ENCODE measurements around the gene ACTG1.

Gene ACTG1

DNA sequence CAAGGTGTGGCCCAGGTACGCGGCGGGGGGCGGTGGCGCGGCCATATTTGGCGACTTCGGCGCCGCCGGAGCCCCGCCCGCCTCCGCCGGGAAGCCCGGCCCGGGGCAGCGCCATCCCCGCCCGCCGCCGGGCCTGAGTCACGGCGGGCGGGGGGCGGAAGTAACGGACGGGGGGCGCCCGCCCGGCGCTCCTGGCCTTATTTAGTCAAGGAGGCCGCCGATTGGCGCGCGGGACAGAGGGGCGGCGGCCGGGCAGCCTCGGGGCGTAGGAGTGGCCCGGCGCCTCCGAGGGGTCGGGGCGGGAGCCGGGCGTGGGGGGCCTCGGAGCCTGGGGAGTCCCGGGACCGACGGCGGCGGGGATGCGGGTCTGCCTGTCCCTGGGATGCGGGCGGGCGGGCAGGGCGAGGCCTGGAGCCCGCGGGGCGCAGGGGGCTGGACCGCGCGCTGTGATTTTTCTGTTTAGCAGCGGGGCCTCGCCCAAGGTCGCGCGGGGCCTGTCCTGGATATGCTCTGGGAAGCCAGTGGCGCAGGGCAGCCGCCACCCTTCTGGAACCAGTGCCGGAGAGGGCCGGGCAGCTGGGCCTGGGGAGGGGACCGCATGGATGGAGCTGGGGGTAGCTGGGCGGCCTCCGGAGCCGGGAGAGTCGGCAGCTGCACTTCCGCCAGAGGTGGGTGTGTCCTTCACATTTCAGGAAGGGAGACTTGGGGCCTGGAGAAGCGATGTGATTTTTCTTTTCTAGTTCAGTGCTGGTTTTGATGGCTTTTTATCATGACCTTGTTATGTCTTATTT is 2.3 kb upstream of the ACTG1 start:
- peak overlapping the region; percentile 71 for H3K4me3 ChIP-seq (ENCODE audit: low read depth, low read length)

DNA sequence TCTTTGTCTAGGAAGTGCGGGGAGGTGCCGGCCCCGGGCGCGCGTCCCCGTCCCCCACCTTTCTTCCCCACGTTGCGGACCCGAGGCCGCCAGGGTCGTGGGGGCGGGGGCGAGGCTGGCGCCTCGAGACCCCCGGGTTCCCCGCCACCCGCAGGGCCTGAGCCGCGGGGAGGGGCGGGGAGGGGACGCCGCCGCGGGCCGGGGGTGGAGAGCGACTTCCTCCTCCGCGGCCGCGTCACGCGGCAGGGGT is 1.8 kb upstream of the ACTG1 start:
- TF ChIP-seq, protein P1, sequence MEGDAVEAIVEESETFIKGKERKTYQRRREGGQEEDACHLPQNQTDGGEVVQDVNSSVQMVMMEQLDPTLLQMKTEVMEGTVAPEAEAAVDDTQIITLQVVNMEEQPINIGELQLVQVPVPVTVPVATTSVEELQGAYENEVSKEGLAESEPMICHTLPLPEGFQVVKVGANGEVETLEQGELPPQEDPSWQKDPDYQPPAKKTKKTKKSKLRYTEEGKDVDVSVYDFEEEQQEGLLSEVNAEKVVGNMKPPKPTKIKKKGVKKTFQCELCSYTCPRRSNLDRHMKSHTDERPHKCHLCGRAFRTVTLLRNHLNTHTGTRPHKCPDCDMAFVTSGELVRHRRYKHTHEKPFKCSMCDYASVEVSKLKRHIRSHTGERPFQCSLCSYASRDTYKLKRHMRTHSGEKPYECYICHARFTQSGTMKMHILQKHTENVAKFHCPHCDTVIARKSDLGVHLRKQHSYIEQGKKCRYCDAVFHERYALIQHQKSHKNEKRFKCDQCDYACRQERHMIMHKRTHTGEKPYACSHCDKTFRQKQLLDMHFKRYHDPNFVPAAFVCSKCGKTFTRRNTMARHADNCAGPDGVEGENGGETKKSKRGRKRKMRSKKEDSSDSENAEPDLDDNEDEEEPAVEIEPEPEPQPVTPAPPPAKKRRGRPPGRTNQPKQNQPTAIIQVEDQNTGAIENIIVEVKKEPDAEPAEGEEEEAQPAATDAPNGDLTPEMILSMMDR (IDR thresholded peaks at IDR 0.05; ENCODE audit: borderline replicate concordance, insufficient read depth, low read depth, low read length), result no peak
- peak overlapping the region; percentile 71 for H3K4me3 ChIP-seq (ENCODE audit: low read depth, low read length)

More for the DNA sequence above, 2.3 kb upstream of the ACTG1 start:
- TF ChIP-seq, protein P1 (IDR thresholded peaks at IDR 0.05; ENCODE audit: borderline replicate concordance, insufficient read depth, low read depth, low read length), result no peak

DNA sequence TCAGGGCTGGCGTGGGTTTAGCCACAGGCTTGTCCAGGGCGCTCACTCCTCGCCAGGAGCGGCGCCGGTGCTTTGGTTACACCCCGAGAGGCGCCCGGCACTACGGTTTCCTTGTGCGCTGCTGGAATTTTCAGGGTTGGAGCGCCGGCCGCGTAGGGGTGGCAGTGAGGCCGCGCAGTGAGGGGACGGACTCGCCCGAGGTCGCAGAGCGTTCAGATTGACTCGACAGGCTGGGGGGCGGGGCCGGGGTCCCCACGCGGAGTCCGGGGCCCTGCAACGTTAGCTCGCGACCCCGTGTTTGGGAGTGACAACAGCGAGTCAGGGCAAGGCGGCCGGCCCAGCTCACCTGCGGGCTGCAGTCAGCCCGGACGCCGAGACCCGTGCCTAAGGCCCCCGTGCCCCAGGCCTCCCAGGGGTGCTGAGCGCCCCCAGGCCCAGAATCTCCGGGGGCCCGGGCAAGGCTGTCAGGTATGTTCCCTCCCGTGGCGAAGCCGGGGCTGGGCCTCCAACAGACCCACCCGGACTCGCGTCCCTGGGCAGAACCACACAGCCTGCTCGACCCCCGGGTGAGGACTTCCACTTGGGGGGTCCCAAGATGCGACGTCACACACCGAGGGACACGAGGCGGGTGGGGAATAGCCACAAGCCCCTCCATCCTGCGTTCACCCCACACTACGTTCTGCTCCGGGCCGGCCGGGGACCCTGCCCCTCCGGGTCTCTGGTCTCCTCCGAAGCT is 1.3 kb upstream of the ACTG1 start:
- TF ChIP-seq, protein P1 (IDR thresholded peaks at IDR 0.05; ENCODE audit: borderline replicate concordance, insufficient read depth, low read depth, low read length), result no peak
- peak overlapping the region; percentile 71 for H3K4me3 ChIP-seq (ENCODE audit: low read depth, low read length)

DNA sequence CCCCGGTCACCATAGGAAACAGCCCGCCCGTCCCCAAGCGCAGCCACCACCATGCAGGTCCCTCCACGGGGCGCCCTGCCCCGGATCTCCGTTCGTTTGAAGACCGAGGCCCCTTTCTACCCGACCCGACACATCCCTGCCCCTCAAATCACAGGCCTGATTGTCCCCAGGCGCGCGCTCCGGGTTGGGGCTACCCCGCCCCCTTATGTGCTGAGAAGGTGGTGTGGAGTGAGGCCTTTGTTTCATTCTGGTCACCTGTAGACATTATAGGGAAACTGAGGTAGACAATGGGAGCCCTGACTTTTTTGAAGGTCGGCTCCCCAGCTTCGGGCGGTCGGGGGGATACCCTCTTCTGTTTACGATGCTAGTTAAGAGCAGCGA is 763 bp upstream of the ACTG1 start:
- peak overlapping the region; percentile 71 for H3K4me3 ChIP-seq (ENCODE audit: low read depth, low read length)
- TF ChIP-seq, protein P1 (IDR thresholded peaks at IDR 0.05; ENCODE audit: borderline replicate concordance, insufficient read depth, low read depth, low read length), result no peak

DNA sequence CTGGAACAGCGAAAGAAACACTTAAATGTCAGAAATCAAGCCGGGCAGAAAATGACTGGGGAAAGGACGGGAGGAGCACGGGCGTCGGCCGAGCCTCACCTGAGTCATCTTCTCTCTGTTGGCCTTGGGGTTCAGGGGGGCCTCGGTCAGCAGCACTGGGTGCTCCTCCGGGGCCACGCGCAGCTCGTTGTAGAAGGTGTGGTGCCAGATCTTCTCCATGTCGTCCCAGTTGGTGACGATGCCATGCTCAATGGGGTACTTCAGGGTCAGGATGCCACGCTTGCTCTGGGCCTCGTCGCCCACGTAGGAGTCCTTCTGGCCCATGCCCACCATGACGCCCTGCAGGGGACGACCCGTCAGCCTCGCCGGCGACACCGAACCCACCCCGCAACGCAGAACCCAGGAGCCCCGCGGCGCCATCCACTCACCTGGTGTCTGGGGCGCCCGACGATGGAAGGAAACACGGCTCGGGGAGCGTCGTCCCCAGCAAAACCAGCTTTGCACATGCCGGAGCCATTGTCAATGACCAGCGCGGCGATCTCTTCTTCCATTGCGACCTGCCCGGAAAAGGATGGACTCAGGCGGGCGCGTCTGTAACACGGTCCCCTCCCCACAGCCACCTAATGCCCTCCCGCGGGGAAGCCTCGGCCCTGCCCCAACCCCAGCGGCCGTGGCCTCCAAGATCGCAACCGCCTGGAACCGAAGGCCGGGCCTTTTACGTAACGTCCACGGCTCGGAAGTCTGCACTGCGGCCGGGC is 616 bp downstream of the ACTG1 start:
- H3K4me3 ChIP-seq (ENCODE audit: low read depth, low read length), result peak overlapping the region; percentile 61
- TF ChIP-seq, protein P1 (IDR thresholded peaks at IDR 0.05; ENCODE audit: borderline replicate concordance, insufficient read depth, low read depth, low read length), result no peak

DNA sequence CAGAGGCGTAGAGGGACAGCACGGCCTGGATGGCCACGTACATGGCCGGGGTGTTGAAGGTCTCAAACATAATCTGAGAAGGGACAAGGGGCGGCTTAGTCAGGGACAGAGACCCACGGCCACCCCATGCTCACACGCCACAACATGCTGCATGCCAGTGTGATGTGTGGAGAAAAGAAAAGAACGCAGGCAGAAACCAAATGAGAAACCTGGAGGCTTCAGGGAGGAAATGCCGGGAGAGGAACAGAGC is 1.1 kb downstream of the ACTG1 start:
- H3K4me3 ChIP-seq (ENCODE audit: low read depth, low read length), result peak overlapping the region; percentile 61

More for the DNA sequence above, 1.1 kb downstream of the ACTG1 start:
- TF ChIP-seq, protein P1 (IDR thresholded peaks at IDR 0.05; ENCODE audit: borderline replicate concordance, insufficient read depth, low read depth, low read length), result no peak

Data from GM12875 (cell line).